OCI-LY7 (cell line): Measurements from ENCODE around the gene HES2.
"Not testable (repeated sequence)": the region's sequence is repeated elsewhere in the genome, so short reads cannot be mapped to it uniquely, and the experiment has no call there.

Source experiments
- EZH2phosphoT487 ChIP-seq: fragments of 200-600 bp; sonication (generic); IDR thresholded peaks from 2 replicates; pipeline ENCODE4 v1.6.1; 2018; ENCODE audit warnings: low read depth, borderline replicate concordance, mild to moderate bottlenecking, mixed run types, antibody characterized with exemption, low read length, moderate library complexity, mixed read lengths
- TF ChIP-seq, protein P1 (sequence below): fragments of 200-600 bp; sonication (generic); conservative IDR thresholded peaks from 2 replicates; pipeline ENCODE4 v1.5.1; 2014; ENCODE audit warnings: mild to moderate bottlenecking, antibody characterized with exemption, low read length, moderate library complexity, mixed read lengths

DNA sequence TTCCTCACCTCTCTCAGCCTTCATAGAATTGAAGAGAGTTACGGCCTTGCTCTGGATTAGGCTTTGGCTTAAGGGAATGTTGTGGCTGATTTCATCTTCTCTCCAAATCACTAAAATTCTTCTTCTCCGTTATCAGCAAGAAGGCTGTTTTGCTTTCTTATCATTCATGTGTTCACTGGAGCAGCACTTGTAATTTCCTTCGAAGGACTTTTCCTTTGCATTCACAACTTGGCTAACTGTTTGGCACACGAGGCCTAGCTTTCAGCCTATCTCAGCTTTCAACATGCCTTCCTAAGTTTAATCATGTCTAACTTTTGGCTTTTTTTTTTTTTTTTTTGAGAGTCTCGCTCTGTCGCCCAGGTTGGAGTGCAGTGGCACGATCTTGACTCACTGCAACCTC is 47.5 kb downstream of the HES2 start:
- TF ChIP-seq, protein P1, sequence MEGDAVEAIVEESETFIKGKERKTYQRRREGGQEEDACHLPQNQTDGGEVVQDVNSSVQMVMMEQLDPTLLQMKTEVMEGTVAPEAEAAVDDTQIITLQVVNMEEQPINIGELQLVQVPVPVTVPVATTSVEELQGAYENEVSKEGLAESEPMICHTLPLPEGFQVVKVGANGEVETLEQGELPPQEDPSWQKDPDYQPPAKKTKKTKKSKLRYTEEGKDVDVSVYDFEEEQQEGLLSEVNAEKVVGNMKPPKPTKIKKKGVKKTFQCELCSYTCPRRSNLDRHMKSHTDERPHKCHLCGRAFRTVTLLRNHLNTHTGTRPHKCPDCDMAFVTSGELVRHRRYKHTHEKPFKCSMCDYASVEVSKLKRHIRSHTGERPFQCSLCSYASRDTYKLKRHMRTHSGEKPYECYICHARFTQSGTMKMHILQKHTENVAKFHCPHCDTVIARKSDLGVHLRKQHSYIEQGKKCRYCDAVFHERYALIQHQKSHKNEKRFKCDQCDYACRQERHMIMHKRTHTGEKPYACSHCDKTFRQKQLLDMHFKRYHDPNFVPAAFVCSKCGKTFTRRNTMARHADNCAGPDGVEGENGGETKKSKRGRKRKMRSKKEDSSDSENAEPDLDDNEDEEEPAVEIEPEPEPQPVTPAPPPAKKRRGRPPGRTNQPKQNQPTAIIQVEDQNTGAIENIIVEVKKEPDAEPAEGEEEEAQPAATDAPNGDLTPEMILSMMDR: not testable (repeated sequence)
- not testable (repeated sequence) for TF ChIP-seq EZH2phosphoT487
